Kidney (tissue), 14 donors: ENCODE data around the gene NT5C2. TPM values are rescaled to one million over a fixed set of nuclear protein-coding genes. Genes with fewer than 3 reads are reported as not detected.

Experiments
- DNase-seq, 5 donors: peaks; one replicate each; pipeline ENCODE4 v3.0.0-alpha.2; 2013 to 2020
- FAIRE-seq: peaks from 2 replicates; lab custom pipeline; 2012; peaks lifted over from hg19 to GRCh38; lab: Jason Lieb, UNC
- H3K27ac ChIP-seq, 2 donors: one replicate each; pipeline ENCODE4 v1.7.0; 2013; ENCODE audit warnings: low read depth in 2 of 2, low read length in 2 of 2, inconsistent platforms in 1 of 2
- H3K27me3 ChIP-seq: one replicate; pipeline ENCODE4 v1.7.1; 2013; ENCODE audit warnings: low read length, inconsistent platforms; ENCODE audit not compliant: control insufficient read depth, insufficient read depth
- H3K36me3 ChIP-seq, 3 donors: one replicate each; pipeline versions ENCODE4 v1.7.0 to v1.7.1; 2013; ENCODE audit warnings: low read length in 3 of 3, control low read depth in 1 of 3, inconsistent platforms in 1 of 3; ENCODE audit not compliant: insufficient read depth in 3 of 3, control insufficient read depth in 2 of 3
- H3K4me1 ChIP-seq, 3 donors: one replicate each; pipeline versions ENCODE4 v1.7.0 to v1.7.1; 2013; ENCODE audit warnings: low read length in 3 of 3, inconsistent platforms in 1 of 3, low read depth in 1 of 3; ENCODE audit not compliant: control insufficient read depth in 2 of 3, insufficient read depth in 2 of 3
- H3K4me3 ChIP-seq, 3 donors: one replicate each; pipeline versions ENCODE4 v1.7.0 to v1.8.1; 2013; ENCODE audit warnings: low read length in 3 of 3, control low read depth in 1 of 3, inconsistent platforms in 1 of 3
- H3K9ac ChIP-seq, 3 donors: one replicate each; pipeline versions ENCODE4 v1.7.0 to v1.7.1; 2013; ENCODE audit warnings: low read length in 3 of 3, control low read depth in 1 of 3, inconsistent platforms in 1 of 3
- H3K9me3 ChIP-seq, 3 donors: one replicate each; pipeline versions ENCODE4 v1.7.0 to v1.7.1; 2013; ENCODE audit warnings: low read length in 3 of 3, control low read depth in 1 of 3, inconsistent platforms in 1 of 3; ENCODE audit not compliant: control insufficient read depth in 2 of 3, insufficient read depth in 1 of 3
- CTCF ChIP-seq: IDR thresholded peaks from 3 replicates; pipeline ENCODE4 v1.5.1; 2012; ENCODE audit warnings: mild to moderate bottlenecking, moderate library complexity, borderline replicate concordance; ENCODE audit not compliant: insufficient read depth; ENCODE audit errors: extremely low read depth
- intact Hi-C: fragments of 100-400 bp; cut with DNase I; formaldehyde crosslinking; loops from one replicate; pipeline ENCODE4 v1.11.1; 2022
- polyA plus RNA-seq: library from polyadenylated mRNA; stranded (reverse); fragments of 350-450 nt; fragmentation: Illumina TruSeq; extraction: RNeasy Lipid Tissue Mini Kit (QIAGEN cat#74804); gene quantifications from one replicate; pipeline ENCODE4 v1.2.3, GENCODE V29; 2014; ENCODE audit warnings: low read depth, low replicate concordance; ENCODE audit not compliant: insufficient read depth
- total RNA-seq: library from RNA; stranded (reverse); fragmentation: NEBNext Ultra II Directional; extraction: Animal tissue kit (Norgen Biotek cat#: 25700); gene quantifications from one replicate; pipeline ENCODE4 v1.2.1, GENCODE V29; 2021
- donor health status: control.
- donor health status: control.
- donor health status: control.
- donor health status: control.
- donor health status: control.
- donor health status: DM: yes; HTN: yes; CAD: no.
- donor health status: Normal renal cell carcinoma (clear cell type).

Gene NT5C2
- total and polyA plus RNA-seq, 2 donors from 2014 or later, result 30.9 to 91.7 TPM

GRCh38 chr10:103083266-103083976 is 109.7 kb downstream of the NT5C2 start:
- no peak overlapping the region for H3K9ac ChIP-seq
- H3K27me3 ChIP-seq, result no peaks in the 10 kb centered on the region
- H3K4me1 ChIP-seq, result peaks cover 0 to 5% (median 0%) of the 10 kb centered on the region in 3 donors
- intact Hi-C loops, result no loop called here
- no peaks in the 10 kb centered on the region for H3K9me3 ChIP-seq
- FAIRE-seq (no peak), DNase-seq (no peak)
- TF ChIP-seq CTCF, result no peak
- no peak overlapping the region for H3K4me3 ChIP-seq
- H3K27ac ChIP-seq, result no peak overlapping the region
- peaks cover 0 to 30% (median 19%) of the 10 kb centered on the region in 3 donors for H3K36me3 ChIP-seq

DNA sequence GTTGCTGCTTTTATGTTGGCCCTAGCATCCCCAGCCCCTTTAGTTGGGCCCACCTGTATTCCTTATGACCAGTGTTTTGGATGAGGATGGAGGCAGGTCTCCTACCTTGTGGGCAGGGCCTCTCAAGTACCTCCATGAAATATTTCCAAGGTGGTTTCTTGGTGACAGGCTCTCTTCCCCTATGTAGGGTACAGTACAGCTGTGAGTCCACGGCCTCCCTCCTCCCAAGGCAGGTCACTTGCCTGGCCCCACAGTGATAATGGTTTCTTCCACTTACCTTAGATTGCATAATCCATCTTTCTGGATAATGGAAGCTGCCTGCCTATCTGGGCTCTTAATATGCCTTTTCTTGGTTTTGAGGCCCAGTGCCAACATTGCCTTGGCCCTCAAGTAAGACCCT is 110.4 kb downstream of the NT5C2 start:
- H3K27ac ChIP-seq, result no peak overlapping the region
- no peak for TF ChIP-seq CTCF
- no peak overlapping the region for H3K9ac ChIP-seq
- H3K9me3 ChIP-seq, result no peaks in the 10 kb centered on the region
- FAIRE-seq (no peak), DNase-seq (no peak)
- no peaks in the 10 kb centered on the region for H3K27me3 ChIP-seq
- H3K4me1 ChIP-seq, result peaks cover 0 to 12% (median 0%) of the 10 kb centered on the region in 3 donors
- H3K36me3 ChIP-seq, result peaks cover 0 to 28% (median 14%) of the 10 kb centered on the region in 3 donors
- no peak overlapping the region for H3K4me3 ChIP-seq
- intact Hi-C loops, result no loop called here

- Histone ChIP-seq H3K27me3 (no peaks in the 10 kb centered on the region), H3K4me1 (peaks cover 0 to 17% (median 2%) of the 10 kb centered on the region in 3 donors), H3K9me3 (no peaks in the 10 kb centered on the region), H3K4me3 (no peak overlapping the region), H3K27ac (no peak overlapping the region), H3K36me3 (peaks cover 0 to 27% (median 22%) of the 10 kb centered on the region in 3 donors), H3K9ac (no peak overlapping the region)
- intact Hi-C loops, result no loop called here
- TF ChIP-seq CTCF, result no peak
- DNase-seq (no peak), FAIRE-seq (no peak)
Observed at GRCh38 chr10:103080891-103081581, 112.0 kb downstream of the NT5C2 start.
